Hepatocyte (in vitro differentiated cells): Measurements from ENCODE around the gene ZNF462. TPM values are rescaled to one million over a fixed set of nuclear protein-coding genes. Genes with fewer than 3 reads are reported as not detected.

Experiments used
- DNase-seq: peaks from one replicate; pipeline ENCODE4 v3.0.0-alpha.2; 2016; ENCODE audit warnings: low spot score
- H2AFZ ChIP-seq: fragments of 200-600 bp; sonication (generic); 2 replicates; pipeline ENCODE4 v1.6.0; 2016; ENCODE audit warnings: antibody characterized with exemption, mild to moderate bottlenecking
- H3K27ac ChIP-seq: fragments of 200-600 bp; sonication (generic); 2 replicates; pipeline ENCODE4 v1.5.1; 2016; ENCODE audit warnings: mild to moderate bottlenecking
- H3K27me3 ChIP-seq: fragments of 200-600 bp; sonication (generic); 2 replicates; pipeline ENCODE4 v1.6.1; 2016
- H3K36me3 ChIP-seq: fragments of 200-600 bp; sonication (generic); replicated peaks from 2 replicates; pipeline ENCODE4 v1.5.1; 2016; ENCODE audit warnings: low read depth; ENCODE audit not compliant: insufficient read depth
- H3K4me1 ChIP-seq: fragments of 200-600 bp; sonication (generic); 2 replicates; pipeline ENCODE4 v1.5.1; 2016; ENCODE audit warnings: mild to moderate bottlenecking, moderate library complexity; ENCODE audit not compliant: insufficient read depth
- H3K4me2 ChIP-seq: fragments of 200-600 bp; sonication (generic); 2 replicates; pipeline ENCODE4 v1.6.0; 2016
- H3K4me3 ChIP-seq: fragments of 200-600 bp; sonication (generic); 2 replicates; pipeline ENCODE4 v1.5.1; 2016; ENCODE audit warnings: mild to moderate bottlenecking
- H3K79me2 ChIP-seq: fragments of 200-600 bp; sonication (generic); 2 replicates; pipeline ENCODE4 v1.6.0; 2017; ENCODE audit warnings: mild to moderate bottlenecking
- H3K9me2 ChIP-seq: fragments of 200-600 bp; sonication (generic); replicated peaks from 2 replicates; pipeline ENCODE4 v1.6.0; 2017; ENCODE audit warnings: mild to moderate bottlenecking; ENCODE audit not compliant: insufficient read depth
- H3K9me3 ChIP-seq: fragments of 200-600 bp; sonication (generic); 2 replicates; pipeline ENCODE4 v1.5.1; 2016; ENCODE audit warnings: low read depth, mild to moderate bottlenecking
- H4K20me1 ChIP-seq: fragments of 200-600 bp; sonication (generic); 2 replicates; pipeline ENCODE4 v1.6.0; 2016; ENCODE audit warnings: mild to moderate bottlenecking; ENCODE audit not compliant: insufficient read depth, poor library complexity, severe bottlenecking
- EZH2 ChIP-seq: fragments of 200-600 bp; sonication (generic); IDR thresholded peaks from 2 replicates; pipeline ENCODE4 v1.6.1; 2016; ENCODE audit warnings: antibody characterized with exemption, mild to moderate bottlenecking, borderline replicate concordance
- EZH2phosphoT487 ChIP-seq: fragments of 200-600 bp; sonication (generic); IDR thresholded peaks from one replicate; pipeline ENCODE4 v1.6.1; 2018; ENCODE audit warnings: antibody characterized with exemption, mild to moderate bottlenecking, low read depth, moderate library complexity; ENCODE audit not compliant: unreplicated experiment, severe bottlenecking
- WGBS: methylation state at CpG from one replicate; pipeline ENCODE4 v1.1.6; 2016; ENCODE audit warnings: low lambda C conversion rate; ENCODE audit errors: missing lambda C conversion rate; 5-methylcytosine and 5-hydroxymethylcytosine counted together
- polyA plus RNA-seq: library from polyadenylated mRNA; unstranded; fragments of >200 nt; fragmentation: Nextera tagmentation; extraction: Ambion mirVana; gene quantifications from 2 replicates; pipeline ENCODE4 v1.2.1, GENCODE V29; 2016
- total RNA-seq: library from RNA; depleted of rRNA; stranded (reverse); fragments of >200 nt; gene quantifications from 2 replicates; pipeline ENCODE4 v1.2.3, GENCODE V29; 2014
- TF ChIP-seq, protein P1 (sequence below): fragments of 200-600 bp; sonication (generic); IDR thresholded peaks from 2 replicates; pipeline ENCODE4 v1.5.1; 2016; ENCODE audit warnings: antibody characterized with exemption, mild to moderate bottlenecking; ENCODE audit not compliant: poor library complexity

Gene ZNF462
- total and polyA plus RNA-seq, 2 experiments from 2014 or later: 7.8 to 27.5 TPM

DNA sequence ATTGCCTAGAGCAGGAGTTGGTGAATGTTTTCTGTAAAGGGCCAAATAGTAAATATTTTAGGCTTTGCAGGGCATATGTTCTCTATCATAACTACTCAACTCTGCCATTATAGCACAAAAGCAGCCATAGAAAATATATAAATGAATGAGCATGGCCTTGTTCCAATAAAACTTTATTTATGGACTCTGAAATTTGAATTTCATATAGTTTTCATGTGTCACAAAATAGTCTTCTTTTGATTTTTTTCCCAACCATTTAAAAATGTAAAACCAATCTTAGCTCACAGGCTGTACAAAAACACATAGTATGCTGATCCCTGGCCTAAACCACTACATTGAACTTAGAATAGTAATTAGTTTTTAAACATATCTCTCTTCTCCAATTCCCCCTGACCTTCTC, 179.6 kb downstream of the ZNF462 start:
- Histone ChIP-seq H3K4me3 (no peak overlapping the region), H3K36me3 (no peaks in the 10 kb centered on the region), H3K27me3 (no peaks in the 10 kb centered on the region), H2AFZ (no peak overlapping the region), H3K9me2 (no peaks in the 10 kb centered on the region), H3K4me2 (no peak overlapping the region), H3K79me2 (no peaks in the 10 kb centered on the region), H3K27ac (no peak overlapping the region), H3K9me3 (no peaks in the 10 kb centered on the region), H3K4me1 (no peaks in the 10 kb centered on the region), H4K20me1 (no peaks in the 10 kb centered on the region)
- TF ChIP-seq EZH2phosphoT487: no peak
- DNase-seq: no peak

DNA sequence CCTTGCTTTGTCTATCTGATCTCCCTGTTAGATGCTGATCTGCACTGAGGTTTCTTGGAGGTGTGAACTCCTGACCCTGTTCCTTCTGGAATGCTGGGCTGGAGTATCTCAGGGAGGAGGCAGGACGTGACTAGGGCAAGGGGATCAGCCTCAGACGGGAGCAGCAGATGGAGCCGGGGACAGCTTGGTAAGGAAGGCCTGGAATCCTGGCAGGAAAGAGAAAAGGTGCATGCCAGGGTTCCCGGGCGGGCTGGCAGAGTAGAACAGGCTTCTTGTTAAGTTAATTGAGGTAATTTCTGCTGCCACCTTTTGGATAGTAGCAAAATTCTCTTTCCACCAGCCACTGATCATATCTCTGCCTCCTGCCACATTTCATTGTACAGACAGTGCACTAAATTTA, 180.9 kb downstream of the ZNF462 start:
- Histone ChIP-seq H3K9me3 (no peaks in the 10 kb centered on the region), H3K4me1 (no peaks in the 10 kb centered on the region), H3K36me3 (no peaks in the 10 kb centered on the region), H3K27ac (no peak overlapping the region), H2AFZ (no peak overlapping the region), H3K79me2 (no peaks in the 10 kb centered on the region), H3K9me2 (no peaks in the 10 kb centered on the region), H3K4me2 (no peak overlapping the region), H3K27me3 (no peaks in the 10 kb centered on the region), H4K20me1 (no peaks in the 10 kb centered on the region), H3K4me3 (no peak overlapping the region)
- WGBS: 50% methylated on average over 5 of the region's 5 CpGs
- DNase-seq: no peak
- TF ChIP-seq EZH2 (no peak), EZH2phosphoT487 (no peak)
- TF ChIP-seq, protein P1, sequence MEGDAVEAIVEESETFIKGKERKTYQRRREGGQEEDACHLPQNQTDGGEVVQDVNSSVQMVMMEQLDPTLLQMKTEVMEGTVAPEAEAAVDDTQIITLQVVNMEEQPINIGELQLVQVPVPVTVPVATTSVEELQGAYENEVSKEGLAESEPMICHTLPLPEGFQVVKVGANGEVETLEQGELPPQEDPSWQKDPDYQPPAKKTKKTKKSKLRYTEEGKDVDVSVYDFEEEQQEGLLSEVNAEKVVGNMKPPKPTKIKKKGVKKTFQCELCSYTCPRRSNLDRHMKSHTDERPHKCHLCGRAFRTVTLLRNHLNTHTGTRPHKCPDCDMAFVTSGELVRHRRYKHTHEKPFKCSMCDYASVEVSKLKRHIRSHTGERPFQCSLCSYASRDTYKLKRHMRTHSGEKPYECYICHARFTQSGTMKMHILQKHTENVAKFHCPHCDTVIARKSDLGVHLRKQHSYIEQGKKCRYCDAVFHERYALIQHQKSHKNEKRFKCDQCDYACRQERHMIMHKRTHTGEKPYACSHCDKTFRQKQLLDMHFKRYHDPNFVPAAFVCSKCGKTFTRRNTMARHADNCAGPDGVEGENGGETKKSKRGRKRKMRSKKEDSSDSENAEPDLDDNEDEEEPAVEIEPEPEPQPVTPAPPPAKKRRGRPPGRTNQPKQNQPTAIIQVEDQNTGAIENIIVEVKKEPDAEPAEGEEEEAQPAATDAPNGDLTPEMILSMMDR: no peak

- H3K9me3 ChIP-seq: no peaks in the 10 kb centered on the region
- H3K9me2 ChIP-seq: no peaks in the 10 kb centered on the region
- no peak overlapping the region for H3K27ac ChIP-seq
- H3K4me3 ChIP-seq: no peak overlapping the region
- H3K4me2 ChIP-seq: no peak overlapping the region
- H3K4me1 ChIP-seq: no peaks in the 10 kb centered on the region
- WGBS: 95% methylated on average over 4 of the region's 4 CpGs
- TF ChIP-seq, protein P1: no peak
- no peak for TF ChIP-seq EZH2
- no peak for TF ChIP-seq EZH2phosphoT487
- H4K20me1 ChIP-seq: no peaks in the 10 kb centered on the region
- DNase-seq: no peak
- no peaks in the 10 kb centered on the region for H3K79me2 ChIP-seq
- H2AFZ ChIP-seq: no peak overlapping the region
- no peaks in the 10 kb centered on the region for H3K36me3 ChIP-seq
- no peaks in the 10 kb centered on the region for H3K27me3 ChIP-seq
Measured at GRCh38 chr9:107044872-107045271, 181.9 kb downstream of the ZNF462 start.

- Histone ChIP-seq H3K4me3 (no peak overlapping the region), H3K27me3 (no peaks in the 10 kb centered on the region), H3K79me2 (no peaks in the 10 kb centered on the region), H3K9me2 (no peaks in the 10 kb centered on the region), H3K27ac (no peak overlapping the region), H4K20me1 (no peaks in the 10 kb centered on the region), H3K4me2 (no peak overlapping the region), H2AFZ (no peak overlapping the region), H3K9me3 (no peaks in the 10 kb centered on the region), H3K4me1 (no peaks in the 10 kb centered on the region), H3K36me3 (no peaks in the 10 kb centered on the region)
- WGBS: 92% methylated on average over 1 of the region's 1 CpG
- DNase-seq: no peak
- no peak for TF ChIP-seq EZH2phosphoT487
- TF ChIP-seq, protein P1: no peak
Measured at GRCh38 chr9:107046692-107047091, 183.7 kb downstream of the ZNF462 start.
